ENCODE data around the gene P2RY14. TPM values are rescaled to one million over a fixed set of nuclear protein-coding genes. Genes with fewer than 3 reads are reported as not detected.

Gene P2RY14
- total and polyA plus RNA-seq, 2 of the 13 experiments (the other 11 are each of a cell fraction or from before 2014, with no cell fraction given): not detected

- no peaks in the 10 kb centered on the region for H3K4me1 ChIP-seq (ENCODE audit: insufficient read depth, low read length)
- no peak overlapping the region for H3K27ac ChIP-seq (ENCODE audit: extremely low read length, insufficient read depth, low read length)
- no peak for TF ChIP-seq ZNF761 (CRISPR knock-in tag; conservative IDR thresholded peaks at IDR 0.05)
- TF ChIP-seq ISL2 (CRISPR knock-in tag; IDR thresholded peaks at IDR 0.05): no peak
- TF ChIP-seq SOX13 (IDR thresholded peaks at IDR 0.05): no peak
- no peak for TF ChIP-seq SOX13 (CRISPR knock-in tag; conservative IDR thresholded peaks at IDR 0.05 in 1 of 2, IDR thresholded peaks at IDR 0.05 in 1 of 2)
- no peak for TF ChIP-seq ZNF691 (CRISPR knock-in tag; IDR thresholded peaks at IDR 0.05; ENCODE audit: borderline replicate concordance, low read depth)
- no peak for TF ChIP-seq ZBTB26 (CRISPR knock-in tag; IDR thresholded peaks at IDR 0.05; ENCODE audit: borderline replicate concordance)
- TF ChIP-seq, protein P1, sequence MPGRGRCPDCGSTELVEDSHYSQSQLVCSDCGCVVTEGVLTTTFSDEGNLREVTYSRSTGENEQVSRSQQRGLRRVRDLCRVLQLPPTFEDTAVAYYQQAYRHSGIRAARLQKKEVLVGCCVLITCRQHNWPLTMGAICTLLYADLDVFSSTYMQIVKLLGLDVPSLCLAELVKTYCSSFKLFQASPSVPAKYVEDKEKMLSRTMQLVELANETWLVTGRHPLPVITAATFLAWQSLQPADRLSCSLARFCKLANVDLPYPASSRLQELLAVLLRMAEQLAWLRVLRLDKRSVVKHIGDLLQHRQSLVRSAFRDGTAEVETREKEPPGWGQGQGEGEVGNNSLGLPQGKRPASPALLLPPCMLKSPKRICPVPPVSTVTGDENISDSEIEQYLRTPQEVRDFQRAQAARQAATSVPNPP (CRISPR knock-in tag; IDR thresholded peaks at IDR 0.05): no peak
- no peak for TF ChIP-seq NBN (conservative IDR thresholded peaks at IDR 0.05)
- no peak for TF ChIP-seq ATF2 (CRISPR knock-in tag; IDR thresholded peaks at IDR 0.05)
- no peak for TF ChIP-seq JARID2 (CRISPR knock-in tag; IDR thresholded peaks at IDR 0.05; ENCODE audit: insufficient replicate concordance)
- no peak for TF ChIP-seq MXD4 (CRISPR knock-in tag; IDR thresholded peaks at IDR 0.05)
- no peak for TF ChIP-seq RBAK (CRISPR knock-in tag; IDR thresholded peaks at IDR 0.05)
- no peak for TF ChIP-seq ZNF263 (CRISPR knock-in tag; IDR thresholded peaks at IDR 0.05)
- no peak for TF ChIP-seq RNF2 (conservative IDR thresholded peaks at IDR 0.05; ENCODE audit: low read depth)
- no peak for TF ChIP-seq HOXD1 (CRISPR knock-in tag; IDR thresholded peaks at IDR 0.05)
- TF ChIP-seq KDM3A (CRISPR knock-in tag; IDR thresholded peaks at IDR 0.05; ENCODE audit: low read depth): no peak
- no peak for TF ChIP-seq ZFP90 (CRISPR knock-in tag; IDR thresholded peaks at IDR 0.05; ENCODE audit: borderline replicate concordance)
- H3K9me3 ChIP-seq (ENCODE audit: low read length): no peaks in the 10 kb centered on the region
- ATAC-seq (no peak), DNase-seq (ENCODE audit: low spot score) (no peak), FAIRE-seq (no peak)
- H3K9ac ChIP-seq (ENCODE audit: insufficient read depth, low read depth, low read length): no peak overlapping the region
- in situ Hi-C loops (cut with HindIII; ENCODE audit: extremely low pct_ligation_motif_present, low pct_unique_long_range_greater_than_20kb): no loop called here
- no peak overlapping the region for H3K4me2 ChIP-seq (ENCODE audit: low read depth, low read length)
- H3K4me3 ChIP-seq (replicated peaks in 1 of 3; ENCODE audit: insufficient read depth in 1 of 3, low read depth in 2 of 3, low read length in 3 of 3): no peak overlapping the region
- H3K79me2 ChIP-seq (ENCODE audit: insufficient read depth, low read length): no peaks in the 10 kb centered on the region
- 78% methylated on average over 7 of the region's 7 CpGs for WGBS (ENCODE audit: low lambda C conversion rate)
- ChIA-PET CTCF (ENCODE audit: low intra/inter-chr PET ratio, low total read pairs) (no interaction called here), POLR2A (no interaction called here)
- intact Hi-C loops (cut with micrococcal nuclease; ENCODE audit: unreplicated experiment): no loop called here
- no peak overlapping the region for H2AFZ ChIP-seq (ENCODE audit: low read length)
- no peaks in the 10 kb centered on the region for H3K27me3 ChIP-seq (ENCODE audit: control insufficient read depth in 1 of 2, insufficient read depth in 2 of 2, low read length in 2 of 2)
- no TSS peak for BruUV-seq (replicated peaks)
- H4K20me1 ChIP-seq (ENCODE audit: insufficient read depth, low read length): no peaks in the 10 kb centered on the region
- no peaks in the 10 kb centered on the region for H3K36me3 ChIP-seq (replicated peaks in 1 of 2; ENCODE audit: control insufficient read depth in 1 of 2, insufficient read depth in 2 of 2, low read length in 2 of 2)
Measured at GRCh38 chr3:151236736-151237135, 41.6 kb downstream of the P2RY14 start.

All from HepG2 (cell line).